Stimulated activated CD4-positive, alpha-beta T cell treated with anti-CD3 and anti-CD28 coated beads, Interleukin-15, amount 100 ng/mL, for 1 hour (primary cell): Measurements from ENCODE around the gene CDHR2.
A peak's percentile ranks its signal among the peaks of the same experiment; 100 is the strongest.

Source experiments
- DNase-seq, 2 donors: peaks; one replicate each; pipeline ENCODE4 v3.0.0-alpha.2; 2020; ENCODE audit warnings: low read depth in 1 of 2, low spot score in 1 of 2

The CDHR2 gene

GRCh38 chr5:176618783-176619182 lies 69.6 kb downstream of the CDHR2 start:
- no peak for DNase-seq

GRCh38 chr5:176619203-176619568 lies 70.0 kb downstream of the CDHR2 start:
- DNase-seq = peak; percentile 16 to 68

- no peak for DNase-seq
Measured at GRCh38 chr5:176619569-176620332, 70.6 kb downstream of the CDHR2 start.

- no peak for DNase-seq
Measured at GRCh38 chr5:176620333-176620981, 71.3 kb downstream of the CDHR2 start.

GRCh38 chr5:176621661-176622079 lies 72.5 kb downstream of the CDHR2 start:
- DNase-seq = no peak

- DNase-seq = no peak
Measured at GRCh38 chr5:176624142-176624541, 75.0 kb downstream of the CDHR2 start.

GRCh38 chr5:176624938-176625337 lies 75.8 kb downstream of the CDHR2 start:
- DNase-seq = no peak

GRCh38 chr5:176625512-176625911 lies 76.4 kb downstream of the CDHR2 start:
- DNase-seq = no peak

- no peak for DNase-seq
Measured at GRCh38 chr5:176625966-176626875, 77.1 kb downstream of the CDHR2 start.

GRCh38 chr5:176626876-176627236 lies 77.7 kb downstream of the CDHR2 start:
- DNase-seq = no peak

GRCh38 chr5:176627582-176627981 lies 78.4 kb downstream of the CDHR2 start:
- DNase-seq = no peak

- no peak for DNase-seq
Measured at GRCh38 chr5:176628406-176629228, 79.5 kb downstream of the CDHR2 start.

- no peak for DNase-seq
Measured at GRCh38 chr5:176629317-176629852, 80.2 kb downstream of the CDHR2 start.

- DNase-seq = peak in 1 of 2 donors; percentile 38
Measured at GRCh38 chr5:176629853-176630680, 80.9 kb downstream of the CDHR2 start, which contains the start of the genes EIF4E1B and SNCB. Gene EIF4E1B, plus strand, starts transcription at chr5:176630675. Its CDS starts 12,113 bp downstream, at chr5:176642788. Gene SNCB, minus strand, starts transcription at chr5:176630534. Its CDS starts 880 bp downstream, at chr5:176629654.

GRCh38 chr5:176630681-176631222 lies 81.6 kb downstream of the CDHR2 start:
- DNase-seq = no peak

- no peak for DNase-seq
Measured at GRCh38 chr5:176631383-176632200, 82.5 kb downstream of the CDHR2 start.

- DNase-seq = no peak
Measured at GRCh38 chr5:176632745-176633144, 83.6 kb downstream of the CDHR2 start.

- DNase-seq = no peak
Measured at GRCh38 chr5:176633598-176633997, 84.5 kb downstream of the CDHR2 start.
